Loucy (cell line): ENCODE results near the gene CHMP5.
"Not testable (repeated sequence)": the region's sequence is repeated elsewhere in the genome, so short reads cannot be mapped to it uniquely, and the experiment has no call there.

Source experiments
- H2AFZ ChIP-seq: fragments of 200-600 bp; sonication (generic); 2 replicates; pipeline ENCODE4 v1.6.0; 2016; ENCODE audit warnings: antibody characterized with exemption, mild to moderate bottlenecking, low read length, moderate library complexity
- H3F3A ChIP-seq: fragments of 200-600 bp; 2 replicates; pipeline ENCODE4 v1.6.0; 2016; ENCODE audit warnings: antibody characterized with exemption, low read depth, mild to moderate bottlenecking
- H3K27me3 ChIP-seq: fragments of 200-600 bp; sonication (generic); 2 replicates; pipeline ENCODE4 v1.6.1; 2014; ENCODE audit warnings: low read length, mild to moderate bottlenecking; ENCODE audit not compliant: insufficient read depth, poor library complexity, severe bottlenecking
- H3K36me3 ChIP-seq: fragments of 200-600 bp; sonication (generic); 2 replicates; pipeline ENCODE4 v1.6.1; 2016; ENCODE audit warnings: low read length; ENCODE audit not compliant: insufficient read depth
- H3K4me1 ChIP-seq: fragments of 200-600 bp; sonication (generic); 2 replicates; pipeline ENCODE4 v1.5.1; 2014; ENCODE audit warnings: low read length, mild to moderate bottlenecking; ENCODE audit not compliant: insufficient read depth, poor library complexity, severe bottlenecking
- H3K4me2 ChIP-seq: fragments of 200-600 bp; sonication (generic); 2 replicates; pipeline ENCODE4 v1.6.0; 2014; ENCODE audit warnings: antibody characterized with exemption, low read length, low read depth, mild to moderate bottlenecking; ENCODE audit not compliant: poor library complexity, severe bottlenecking
- H3K4me3 ChIP-seq: fragments of 200-600 bp; sonication (generic); 2 replicates; pipeline ENCODE4 v1.5.1; 2014; ENCODE audit warnings: low read length, mild to moderate bottlenecking, mixed read lengths; ENCODE audit not compliant: poor library complexity, severe bottlenecking
- H3K79me2 ChIP-seq: fragments of 200-600 bp; sonication (generic); 2 replicates; pipeline ENCODE4 v1.6.1; 2014; ENCODE audit warnings: low read length; ENCODE audit not compliant: insufficient read depth
- H3K9ac ChIP-seq: fragments of 200-600 bp; sonication (generic); 2 replicates; pipeline ENCODE4 v1.6.0; 2014; ENCODE audit warnings: mild to moderate bottlenecking, low read depth, low read length, moderate library complexity; ENCODE audit not compliant: poor library complexity, severe bottlenecking
- H3K9me2 ChIP-seq: fragments of 200-600 bp; sonication (generic); replicated peaks from 2 replicates; pipeline ENCODE4 v1.6.1; 2016; ENCODE audit warnings: low read depth, low read length, mixed read lengths
- H3K9me3 ChIP-seq: fragments of 200-600 bp; sonication (generic); 2 replicates; pipeline ENCODE4 v1.6.1; 2014; ENCODE audit warnings: mild to moderate bottlenecking, antibody characterized with exemption, low read length, low read depth; ENCODE audit not compliant: insufficient read depth
- H4K20me1 ChIP-seq: fragments of 200-600 bp; sonication (generic); 2 replicates; pipeline ENCODE4 v1.6.0; 2014; ENCODE audit warnings: antibody characterized with exemption, low read length, mild to moderate bottlenecking; ENCODE audit not compliant: insufficient read depth, poor library complexity, severe bottlenecking
- EZH2phosphoT487 ChIP-seq: fragments of 200-600 bp; IDR thresholded peaks from 2 replicates; pipeline ENCODE4 v1.6.1; 2018; ENCODE audit warnings: antibody characterized with exemption, mild to moderate bottlenecking, moderate library complexity, borderline replicate concordance
- TF ChIP-seq, protein P1 (sequence below): fragments of 200-600 bp; sonication (generic); conservative IDR thresholded peaks from 2 replicates; pipeline ENCODE4 v1.5.1; 2014; ENCODE audit warnings: mild to moderate bottlenecking, antibody characterized with exemption, low read length

The CHMP5 gene

DNA sequence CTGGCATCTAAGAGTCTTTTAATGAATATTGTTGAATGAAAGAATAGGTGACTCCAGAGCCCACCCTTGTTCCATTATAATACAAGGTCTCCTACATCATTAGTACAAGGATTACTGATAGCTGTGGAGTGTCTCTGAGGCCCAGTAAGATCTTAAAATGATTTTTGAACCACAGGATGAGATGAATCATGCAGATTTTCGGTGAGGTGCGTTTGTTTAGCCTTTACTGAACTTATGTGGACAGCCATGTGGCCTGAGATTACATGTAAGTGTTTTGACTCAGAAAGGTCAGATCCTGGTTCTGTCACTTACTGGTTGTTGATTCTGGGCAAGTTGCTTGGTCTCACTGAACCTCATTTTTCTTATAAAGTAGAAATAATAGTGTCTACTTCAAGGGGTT, 47.1 kb downstream of the CHMP5 start:
- TF ChIP-seq, protein P1, sequence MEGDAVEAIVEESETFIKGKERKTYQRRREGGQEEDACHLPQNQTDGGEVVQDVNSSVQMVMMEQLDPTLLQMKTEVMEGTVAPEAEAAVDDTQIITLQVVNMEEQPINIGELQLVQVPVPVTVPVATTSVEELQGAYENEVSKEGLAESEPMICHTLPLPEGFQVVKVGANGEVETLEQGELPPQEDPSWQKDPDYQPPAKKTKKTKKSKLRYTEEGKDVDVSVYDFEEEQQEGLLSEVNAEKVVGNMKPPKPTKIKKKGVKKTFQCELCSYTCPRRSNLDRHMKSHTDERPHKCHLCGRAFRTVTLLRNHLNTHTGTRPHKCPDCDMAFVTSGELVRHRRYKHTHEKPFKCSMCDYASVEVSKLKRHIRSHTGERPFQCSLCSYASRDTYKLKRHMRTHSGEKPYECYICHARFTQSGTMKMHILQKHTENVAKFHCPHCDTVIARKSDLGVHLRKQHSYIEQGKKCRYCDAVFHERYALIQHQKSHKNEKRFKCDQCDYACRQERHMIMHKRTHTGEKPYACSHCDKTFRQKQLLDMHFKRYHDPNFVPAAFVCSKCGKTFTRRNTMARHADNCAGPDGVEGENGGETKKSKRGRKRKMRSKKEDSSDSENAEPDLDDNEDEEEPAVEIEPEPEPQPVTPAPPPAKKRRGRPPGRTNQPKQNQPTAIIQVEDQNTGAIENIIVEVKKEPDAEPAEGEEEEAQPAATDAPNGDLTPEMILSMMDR = no peak
- TF ChIP-seq EZH2phosphoT487 = no peak
- H3K9ac ChIP-seq = no peak overlapping the region
- peaks cover 86% of the 10 kb centered on the region; the same call in 1 of the 2 replicates for H3K36me3 ChIP-seq

DNA sequence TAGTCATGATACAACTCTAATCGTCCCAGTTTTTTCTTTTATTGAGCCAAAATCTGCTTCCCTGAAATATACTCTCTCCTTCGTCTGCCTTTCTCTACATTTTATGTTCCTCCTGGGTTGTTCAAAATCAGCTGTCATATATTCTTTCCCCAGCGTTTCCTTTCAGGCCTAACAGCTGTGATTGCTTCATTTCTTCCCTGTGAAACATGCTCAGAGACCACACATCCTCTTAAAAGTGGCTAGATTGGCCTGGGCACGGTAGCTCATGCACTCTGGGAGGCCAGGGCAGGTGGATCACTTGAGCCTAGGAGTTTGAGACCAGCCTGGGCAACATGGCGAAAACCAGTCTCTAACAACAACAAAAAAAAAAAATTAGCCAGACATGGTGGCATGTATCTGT, 50.5 kb downstream of the CHMP5 start:
- Histone ChIP-seq H3K4me3 (no peak overlapping the region), H3K4me2 (no peak overlapping the region), H2AFZ (no peak overlapping the region), H3K4me1 (no peaks in the 10 kb centered on the region), H3K9ac (no peak overlapping the region), H3F3A (no peaks in the 10 kb centered on the region), H3K9me2 (no peaks in the 10 kb centered on the region), H3K9me3 (no peaks in the 10 kb centered on the region), H4K20me1 (no peaks in the 10 kb centered on the region), H3K79me2 (no peaks in the 10 kb centered on the region), H3K36me3 (peaks cover 80% of the 10 kb centered on the region), H3K27me3 (no peaks in the 10 kb centered on the region)
- no peak for TF ChIP-seq EZH2phosphoT487
- TF ChIP-seq, protein P1 = no peak

More for the DNA sequence above, 47.1 kb downstream of the CHMP5 start:
- no peaks in the 10 kb centered on the region for H3K27me3 ChIP-seq
- H3K4me3 ChIP-seq = no peak overlapping the region
- H4K20me1 ChIP-seq = no peaks in the 10 kb centered on the region
- no peaks in the 10 kb centered on the region for H3K9me2 ChIP-seq
- no peak overlapping the region for H2AFZ ChIP-seq
- H3K79me2 ChIP-seq = no peaks in the 10 kb centered on the region
- H3K4me1 ChIP-seq = no peaks in the 10 kb centered on the region
- no peaks in the 10 kb centered on the region for H3F3A ChIP-seq
- no peak overlapping the region for H3K4me2 ChIP-seq
- no peaks in the 10 kb centered on the region for H3K9me3 ChIP-seq

GRCh38 chr9:33317136-33317535, 52.3 kb downstream of the CHMP5 start:
- H3K4me3 ChIP-seq, H3K79me2 ChIP-seq, H3K27me3 ChIP-seq, H3K4me1 ChIP-seq, H3K9me2 ChIP-seq, H4K20me1 ChIP-seq, H3K4me2 ChIP-seq, H3F3A ChIP-seq, H3K9ac ChIP-seq, H2AFZ ChIP-seq, H3K9me3 ChIP-seq: not testable (repeated sequence)
- peaks cover 79% of the 10 kb centered on the region for H3K36me3 ChIP-seq

DNA sequence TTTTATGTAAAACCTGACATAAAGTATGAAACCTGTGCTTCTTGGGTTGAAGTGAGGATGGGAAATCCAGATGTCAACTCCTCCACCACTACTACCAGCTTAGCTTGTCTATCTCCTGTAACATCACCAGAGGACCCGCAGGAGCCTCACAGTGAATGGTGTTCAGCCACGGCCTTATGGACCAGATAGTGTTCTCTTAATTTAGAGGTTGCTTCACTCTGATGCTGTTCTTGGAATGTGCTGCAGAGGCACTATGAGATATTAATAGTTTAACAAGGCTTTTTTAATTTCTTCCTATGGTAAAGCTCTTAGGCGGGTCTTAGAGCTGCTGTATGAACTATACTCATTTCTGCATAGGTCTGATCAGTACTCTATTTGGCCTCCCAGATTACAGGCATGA, 53.4 kb downstream of the CHMP5 start:
- Histone ChIP-seq H3K27me3 (no peaks in the 10 kb centered on the region), H3K36me3 (peaks cover 80% of the 10 kb centered on the region), H4K20me1 (no peaks in the 10 kb centered on the region), H2AFZ (no peak overlapping the region), H3F3A (no peaks in the 10 kb centered on the region), H3K4me3 (no peak overlapping the region), H3K9me2 (no peaks in the 10 kb centered on the region), H3K4me2 (no peak overlapping the region), H3K9ac (no peak overlapping the region), H3K79me2 (no peaks in the 10 kb centered on the region), H3K4me1 (no peaks in the 10 kb centered on the region), H3K9me3 (no peaks in the 10 kb centered on the region)
- TF ChIP-seq EZH2phosphoT487 = no peak
